Esophagus muscularis mucosa (tissue), 3 donors: ENCODE results near the gene PTPRT.

Experiments used
- CTCF ChIP-seq, 3 experiments: fragments of 200-600 bp in 2 of 3; fragments of 450-650 bp in 1 of 3; sonication (generic) in 2 of 3; IDR thresholded peaks; one replicate each; pipeline ENCODE4 v1.5.1; 2017 to 2019; ENCODE audit warnings: antibody characterized with exemption in 3 of 3, mild to moderate bottlenecking in 2 of 3, moderate library complexity in 1 of 3
- EP300 ChIP-seq: sonication (generic); formaldehyde crosslinking; IDR thresholded peaks from one replicate; pipeline ENCODE4 v1.6.1; 2017; ENCODE audit warnings: antibody characterized with exemption

GRCh38 chr20:42138729-42139128 lies 1051.0 kb downstream of the PTPRT start:
- TF ChIP-seq CTCF (IDR thresholded peaks at IDR 0.05) = no peak
- TF ChIP-seq EP300 = no peak
